WTC11 (cell line): ENCODE data around the gene NFS1. TPM values are rescaled to one million over a fixed set of nuclear protein-coding genes. Genes with fewer than 3 reads are reported as not detected.

ENCODE experiments used
- ATAC-seq: fragments of 200-7000 bp; cut with Tn5 transposase; 2 replicates; pipeline ENCODE4 v1.10.0; 2021; ENCODE audit warnings: mild to moderate bottlenecking, moderate library complexity
- CTCF ChIA-PET: fragments of 300-600 bp; sonication (Branson Sonifier 250); formaldehyde crosslinking; loops from one replicate; lab custom pipeline; 2021; ENCODE audit warnings: antibody characterized with exemption; lab: Charles Lee
- POLR2A ChIA-PET: fragments of 350-600 bp; sonication (Branson Sonifier 250); formaldehyde crosslinking; loops from one replicate; lab custom pipeline; 2021; ENCODE audit warnings: antibody characterized with exemption; lab: Charles Lee
- DNase-seq: peaks from one replicate; pipeline ENCODE4 v3.0.0; 2021; ENCODE audit warnings: low spot score
- H3K27ac Mint-ChIP-seq: 2 replicates; pipeline ENCODE4 v1.8.0; 2021; ENCODE audit warnings: mixed read lengths
- H3K27me3 Mint-ChIP-seq: 2 replicates; pipeline ENCODE4 v1.8.0; 2021; ENCODE audit warnings: low read depth, mild to moderate bottlenecking, moderate library complexity, mixed read lengths
- H3K36me3 Mint-ChIP-seq: 2 replicates; pipeline ENCODE4 v1.8.0; 2021; ENCODE audit warnings: mixed read lengths
- H3K4me1 Mint-ChIP-seq: 2 replicates; pipeline ENCODE4 v1.8.0; 2022; ENCODE audit warnings: mixed read lengths
- H3K4me3 Mint-ChIP-seq: 2 replicates; pipeline ENCODE4 v1.8.0; 2021; ENCODE audit warnings: mild to moderate bottlenecking, moderate library complexity, mixed read lengths
- H3K9me3 Mint-ChIP-seq: 2 replicates; pipeline ENCODE4 v1.8.0; 2021; ENCODE audit warnings: mixed read lengths
- JAZF1 ChIP-seq: fragments of 250-450 bp; sonication (Bioruptor Pico); IDR thresholded peaks from 2 replicates; pipeline ENCODE4 v1.9.0; 2021; ENCODE audit warnings: moderate library complexity, mild to moderate bottlenecking, inconsistent platforms
- JUN ChIP-seq: sonication (generic); formaldehyde crosslinking; IDR thresholded peaks from 2 replicates; pipeline ENCODE4 v1.8.0; 2023; ENCODE audit warnings: mild to moderate bottlenecking, missing genetic modification reagents
- NFYB ChIP-seq: sonication (generic); formaldehyde crosslinking; conservative IDR thresholded peaks from 2 replicates; pipeline ENCODE4 v1.8.0; 2022; ENCODE audit warnings: low read depth, missing genetic modification reagents
- NR1H2 ChIP-seq: sonication (generic); formaldehyde crosslinking; IDR thresholded peaks from 2 replicates; pipeline ENCODE4 v1.9.0; 2021; ENCODE audit warnings: mild to moderate bottlenecking, moderate library complexity, missing genetic modification reagents
- NR3C1 ChIP-seq: sonication (generic); formaldehyde crosslinking; conservative IDR thresholded peaks from 2 replicates; pipeline ENCODE4 v1.8.1; 2023; ENCODE audit warnings: low read depth, mild to moderate bottlenecking, missing genetic modification reagents
- PRRX2 ChIP-seq: fragments of 250-450 bp; sonication (Bioruptor Pico); IDR thresholded peaks from 2 replicates; pipeline ENCODE4 v1.8.0; 2021; ENCODE audit warnings: mild to moderate bottlenecking
- TCF7 ChIP-seq: sonication (generic); formaldehyde crosslinking; IDR thresholded peaks from 2 replicates; pipeline ENCODE4 v1.8.0; 2022; ENCODE audit warnings: mild to moderate bottlenecking, low read depth, missing genetic modification reagents, moderate library complexity
- TEAD1 ChIP-seq: sonication (generic); formaldehyde crosslinking; IDR thresholded peaks from 2 replicates; pipeline ENCODE4 v1.8.0; 2022; ENCODE audit warnings: mild to moderate bottlenecking, missing genetic modification reagents
- ZNF138 ChIP-seq: sonication (generic); formaldehyde crosslinking; conservative IDR thresholded peaks from 2 replicates; pipeline ENCODE4 v1.8.1; 2022; ENCODE audit warnings: mild to moderate bottlenecking, moderate library complexity, missing genetic modification reagents
- ZNF232 ChIP-seq: sonication (generic); formaldehyde crosslinking; IDR thresholded peaks from 2 replicates; pipeline ENCODE4 v1.8.0; 2022; ENCODE audit warnings: mild to moderate bottlenecking, missing genetic modification reagents
- ZNF671 ChIP-seq: fragments of 250-450 bp; sonication (Bioruptor Pico); IDR thresholded peaks from 2 replicates; pipeline ENCODE4 v1.8.0; 2021; ENCODE audit warnings: mild to moderate bottlenecking
- total RNA-seq: library from RNA; stranded (reverse); gene quantifications from 3 replicates; pipeline ENCODE4 v1.2.3, GENCODE V29; 2021
- TF ChIP-seq, protein P1 (sequence below): sonication (generic); formaldehyde crosslinking; IDR thresholded peaks from 2 replicates; pipeline ENCODE4 v1.8.0; 2023; ENCODE audit warnings: missing genetic modification reagents
- TF ChIP-seq, protein P2 (sequence below): sonication (generic); formaldehyde crosslinking; IDR thresholded peaks from 2 replicates; pipeline ENCODE4 v1.8.0; 2022; ENCODE audit warnings: missing genetic modification reagents
- TF ChIP-seq, protein P3 (sequence below): sonication (generic); formaldehyde crosslinking; IDR thresholded peaks from 2 replicates; pipeline ENCODE4 v1.8.1; 2023; ENCODE audit warnings: mild to moderate bottlenecking, moderate library complexity, missing genetic modification reagents
- TF ChIP-seq, protein P4 (sequence below): sonication (generic); formaldehyde crosslinking; IDR thresholded peaks from 2 replicates; pipeline ENCODE4 v1.8.1; 2022; ENCODE audit warnings: mild to moderate bottlenecking, moderate library complexity, missing genetic modification reagents
- TF ChIP-seq, protein P5 (sequence below): sonication (generic); formaldehyde crosslinking; IDR thresholded peaks from 2 replicates; pipeline ENCODE4 v1.8.0; 2023; ENCODE audit warnings: missing genetic modification reagents, mild to moderate bottlenecking, borderline replicate concordance
- TF ChIP-seq, protein P6 (sequence below): sonication (generic); formaldehyde crosslinking; IDR thresholded peaks from 2 replicates; pipeline ENCODE4 v1.8.0; 2022; ENCODE audit warnings: mild to moderate bottlenecking, missing genetic modification reagents
- TF ChIP-seq, protein P7 (sequence below): fragments of 250-450 bp; sonication (Bioruptor Pico); IDR thresholded peaks from 2 replicates; pipeline ENCODE4 v1.9.0; 2021; ENCODE audit warnings: mild to moderate bottlenecking

NFS1 gene
- total RNA-seq, 1 experiment from 2014 or later, result 36.1 TPM

DNA sequence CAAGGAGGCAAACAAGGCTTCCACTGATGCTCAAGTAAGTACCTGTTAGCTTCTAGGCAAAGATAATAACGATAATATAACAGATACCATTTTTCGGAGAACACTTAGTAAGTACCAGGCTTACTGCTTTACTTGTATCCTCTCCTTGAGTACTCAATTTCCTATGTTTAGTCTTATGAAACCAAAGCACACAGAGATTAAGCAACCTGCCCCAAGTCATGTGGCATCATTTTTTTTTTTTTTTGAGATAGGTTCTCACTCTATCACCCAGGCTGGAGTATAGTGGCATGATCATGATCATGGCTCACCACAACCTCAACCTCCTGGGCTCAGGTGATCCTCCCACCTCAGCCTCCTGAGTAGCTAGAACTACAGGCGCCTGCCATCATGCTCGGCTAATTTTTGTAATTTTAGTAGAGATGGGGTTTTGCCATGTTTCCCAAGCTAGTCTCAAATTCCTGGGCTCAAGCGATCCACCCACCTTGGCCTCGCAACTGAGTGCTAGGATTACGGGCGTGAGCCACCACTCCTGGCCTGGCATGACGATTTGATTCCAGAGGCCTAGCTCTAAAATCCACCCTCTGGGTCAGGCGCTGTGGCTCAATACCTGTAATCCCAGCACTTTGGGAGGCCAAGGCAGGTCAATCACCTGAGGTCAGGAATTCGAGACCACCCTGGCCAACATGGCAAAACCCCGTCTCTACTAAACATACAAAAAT is 69.6 kb downstream of the NFS1 start:
- ChIA-PET CTCF (interaction anchor here (1.2 kb wide), 1 partner anchor 11 kb away, joined by 8 read pairs; no protein-coding TSS in a partner anchor), POLR2A (no interaction called here)
- no peak for ATAC-seq
- Mint-ChIP-seq H3K4me1 (no peaks in the 10 kb centered on the region), H3K27me3 (no peaks in the 10 kb centered on the region), H3K27ac (no peak overlapping the region), H3K4me3 (no peak overlapping the region), H3K36me3 (peaks cover 65% of the 10 kb centered on the region), H3K9me3 (peaks cover 4% of the 10 kb centered on the region; the same call in 1 of the 2 replicates)
- no peak for DNase-seq
- TF ChIP-seq NFYB (CRISPR knock-in tag), result no peak
- TF ChIP-seq, protein P1, sequence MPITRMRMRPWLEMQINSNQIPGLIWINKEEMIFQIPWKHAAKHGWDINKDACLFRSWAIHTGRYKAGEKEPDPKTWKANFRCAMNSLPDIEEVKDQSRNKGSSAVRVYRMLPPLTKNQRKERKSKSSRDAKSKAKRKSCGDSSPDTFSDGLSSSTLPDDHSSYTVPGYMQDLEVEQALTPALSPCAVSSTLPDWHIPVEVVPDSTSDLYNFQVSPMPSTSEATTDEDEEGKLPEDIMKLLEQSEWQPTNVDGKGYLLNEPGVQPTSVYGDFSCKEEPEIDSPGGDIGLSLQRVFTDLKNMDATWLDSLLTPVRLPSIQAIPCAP (CRISPR knock-in tag), result no peak
- TF ChIP-seq, protein P2, sequence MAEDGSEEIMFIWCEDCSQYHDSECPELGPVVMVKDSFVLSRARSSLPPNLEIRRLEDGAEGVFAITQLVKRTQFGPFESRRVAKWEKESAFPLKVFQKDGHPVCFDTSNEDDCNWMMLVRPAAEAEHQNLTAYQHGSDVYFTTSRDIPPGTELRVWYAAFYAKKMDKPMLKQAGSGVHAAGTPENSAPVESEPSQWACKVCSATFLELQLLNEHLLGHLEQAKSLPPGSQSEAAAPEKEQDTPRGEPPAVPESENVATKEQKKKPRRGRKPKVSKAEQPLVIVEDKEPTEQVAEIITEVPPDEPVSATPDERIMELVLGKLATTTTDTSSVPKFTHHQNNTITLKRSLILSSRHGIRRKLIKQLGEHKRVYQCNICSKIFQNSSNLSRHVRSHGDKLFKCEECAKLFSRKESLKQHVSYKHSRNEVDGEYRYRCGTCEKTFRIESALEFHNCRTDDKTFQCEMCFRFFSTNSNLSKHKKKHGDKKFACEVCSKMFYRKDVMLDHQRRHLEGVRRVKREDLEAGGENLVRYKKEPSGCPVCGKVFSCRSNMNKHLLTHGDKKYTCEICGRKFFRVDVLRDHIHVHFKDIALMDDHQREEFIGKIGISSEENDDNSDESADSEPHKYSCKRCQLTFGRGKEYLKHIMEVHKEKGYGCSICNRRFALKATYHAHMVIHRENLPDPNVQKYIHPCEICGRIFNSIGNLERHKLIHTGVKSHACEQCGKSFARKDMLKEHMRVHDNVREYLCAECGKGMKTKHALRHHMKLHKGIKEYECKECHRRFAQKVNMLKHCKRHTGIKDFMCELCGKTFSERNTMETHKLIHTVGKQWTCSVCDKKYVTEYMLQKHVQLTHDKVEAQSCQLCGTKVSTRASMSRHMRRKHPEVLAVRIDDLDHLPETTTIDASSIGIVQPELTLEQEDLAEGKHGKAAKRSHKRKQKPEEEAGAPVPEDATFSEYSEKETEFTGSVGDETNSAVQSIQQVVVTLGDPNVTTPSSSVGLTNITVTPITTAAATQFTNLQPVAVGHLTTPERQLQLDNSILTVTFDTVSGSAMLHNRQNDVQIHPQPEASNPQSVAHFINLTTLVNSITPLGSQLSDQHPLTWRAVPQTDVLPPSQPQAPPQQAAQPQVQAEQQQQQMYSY (CRISPR knock-in tag), result no peak
- TF ChIP-seq, protein P3, sequence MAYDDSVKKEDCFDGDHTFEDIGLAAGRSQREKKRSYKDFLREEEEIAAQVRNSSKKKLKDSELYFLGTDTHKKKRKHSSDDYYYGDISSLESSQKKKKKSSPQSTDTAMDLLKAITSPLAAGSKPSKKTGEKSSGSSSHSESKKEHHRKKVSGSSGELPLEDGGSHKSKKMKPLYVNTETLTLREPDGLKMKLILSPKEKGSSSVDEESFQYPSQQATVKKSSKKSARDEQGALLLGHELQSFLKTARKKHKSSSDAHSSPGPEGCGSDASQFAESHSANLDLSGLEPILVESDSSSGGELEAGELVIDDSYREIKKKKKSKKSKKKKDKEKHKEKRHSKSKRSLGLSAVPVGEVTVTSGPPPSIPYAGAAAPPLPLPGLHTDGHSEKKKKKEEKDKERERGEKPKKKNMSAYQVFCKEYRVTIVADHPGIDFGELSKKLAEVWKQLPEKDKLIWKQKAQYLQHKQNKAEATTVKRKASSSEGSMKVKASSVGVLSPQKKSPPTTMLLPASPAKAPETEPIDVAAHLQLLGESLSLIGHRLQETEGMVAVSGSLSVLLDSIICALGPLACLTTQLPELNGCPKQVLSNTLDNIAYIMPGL (CRISPR knock-in tag), result no peak
- TF ChIP-seq JUN (CRISPR knock-in tag), result no peak
- TF ChIP-seq PRRX2 (CRISPR knock-in tag), result no peak
- TF ChIP-seq JAZF1 (CRISPR knock-in tag), result no peak
- TF ChIP-seq TEAD1 (CRISPR knock-in tag), result no peak
- no peak for TF ChIP-seq TCF7 (CRISPR knock-in tag)
- TF ChIP-seq, protein P4, sequence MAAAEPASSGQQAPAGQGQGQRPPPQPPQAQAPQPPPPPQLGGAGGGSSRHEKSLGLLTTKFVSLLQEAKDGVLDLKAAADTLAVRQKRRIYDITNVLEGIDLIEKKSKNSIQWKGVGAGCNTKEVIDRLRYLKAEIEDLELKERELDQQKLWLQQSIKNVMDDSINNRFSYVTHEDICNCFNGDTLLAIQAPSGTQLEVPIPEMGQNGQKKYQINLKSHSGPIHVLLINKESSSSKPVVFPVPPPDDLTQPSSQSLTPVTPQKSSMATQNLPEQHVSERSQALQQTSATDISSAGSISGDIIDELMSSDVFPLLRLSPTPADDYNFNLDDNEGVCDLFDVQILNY (CRISPR knock-in tag), result no peak
- TF ChIP-seq NR1H2 (CRISPR knock-in tag), result no peak
- TF ChIP-seq, protein P5, sequence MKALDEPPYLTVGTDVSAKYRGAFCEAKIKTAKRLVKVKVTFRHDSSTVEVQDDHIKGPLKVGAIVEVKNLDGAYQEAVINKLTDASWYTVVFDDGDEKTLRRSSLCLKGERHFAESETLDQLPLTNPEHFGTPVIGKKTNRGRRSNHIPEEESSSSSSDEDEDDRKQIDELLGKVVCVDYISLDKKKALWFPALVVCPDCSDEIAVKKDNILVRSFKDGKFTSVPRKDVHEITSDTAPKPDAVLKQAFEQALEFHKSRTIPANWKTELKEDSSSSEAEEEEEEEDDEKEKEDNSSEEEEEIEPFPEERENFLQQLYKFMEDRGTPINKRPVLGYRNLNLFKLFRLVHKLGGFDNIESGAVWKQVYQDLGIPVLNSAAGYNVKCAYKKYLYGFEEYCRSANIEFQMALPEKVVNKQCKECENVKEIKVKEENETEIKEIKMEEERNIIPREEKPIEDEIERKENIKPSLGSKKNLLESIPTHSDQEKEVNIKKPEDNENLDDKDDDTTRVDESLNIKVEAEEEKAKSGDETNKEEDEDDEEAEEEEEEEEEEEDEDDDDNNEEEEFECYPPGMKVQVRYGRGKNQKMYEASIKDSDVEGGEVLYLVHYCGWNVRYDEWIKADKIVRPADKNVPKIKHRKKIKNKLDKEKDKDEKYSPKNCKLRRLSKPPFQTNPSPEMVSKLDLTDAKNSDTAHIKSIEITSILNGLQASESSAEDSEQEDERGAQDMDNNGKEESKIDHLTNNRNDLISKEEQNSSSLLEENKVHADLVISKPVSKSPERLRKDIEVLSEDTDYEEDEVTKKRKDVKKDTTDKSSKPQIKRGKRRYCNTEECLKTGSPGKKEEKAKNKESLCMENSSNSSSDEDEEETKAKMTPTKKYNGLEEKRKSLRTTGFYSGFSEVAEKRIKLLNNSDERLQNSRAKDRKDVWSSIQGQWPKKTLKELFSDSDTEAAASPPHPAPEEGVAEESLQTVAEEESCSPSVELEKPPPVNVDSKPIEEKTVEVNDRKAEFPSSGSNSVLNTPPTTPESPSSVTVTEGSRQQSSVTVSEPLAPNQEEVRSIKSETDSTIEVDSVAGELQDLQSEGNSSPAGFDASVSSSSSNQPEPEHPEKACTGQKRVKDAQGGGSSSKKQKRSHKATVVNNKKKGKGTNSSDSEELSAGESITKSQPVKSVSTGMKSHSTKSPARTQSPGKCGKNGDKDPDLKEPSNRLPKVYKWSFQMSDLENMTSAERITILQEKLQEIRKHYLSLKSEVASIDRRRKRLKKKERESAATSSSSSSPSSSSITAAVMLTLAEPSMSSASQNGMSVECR (CRISPR knock-in tag), result no peak
- TF ChIP-seq, protein P6, sequence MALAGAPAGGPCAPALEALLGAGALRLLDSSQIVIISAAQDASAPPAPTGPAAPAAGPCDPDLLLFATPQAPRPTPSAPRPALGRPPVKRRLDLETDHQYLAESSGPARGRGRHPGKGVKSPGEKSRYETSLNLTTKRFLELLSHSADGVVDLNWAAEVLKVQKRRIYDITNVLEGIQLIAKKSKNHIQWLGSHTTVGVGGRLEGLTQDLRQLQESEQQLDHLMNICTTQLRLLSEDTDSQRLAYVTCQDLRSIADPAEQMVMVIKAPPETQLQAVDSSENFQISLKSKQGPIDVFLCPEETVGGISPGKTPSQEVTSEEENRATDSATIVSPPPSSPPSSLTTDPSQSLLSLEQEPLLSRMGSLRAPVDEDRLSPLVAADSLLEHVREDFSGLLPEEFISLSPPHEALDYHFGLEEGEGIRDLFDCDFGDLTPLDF (CRISPR knock-in tag), result no peak
- no peak for TF ChIP-seq ZNF671 (CRISPR knock-in tag)
- no peak for TF ChIP-seq NR3C1 (CRISPR knock-in tag)
- TF ChIP-seq ZNF138 (CRISPR knock-in tag), result no peak
- no peak for TF ChIP-seq ZNF232 (CRISPR knock-in tag)
- TF ChIP-seq, protein P7, sequence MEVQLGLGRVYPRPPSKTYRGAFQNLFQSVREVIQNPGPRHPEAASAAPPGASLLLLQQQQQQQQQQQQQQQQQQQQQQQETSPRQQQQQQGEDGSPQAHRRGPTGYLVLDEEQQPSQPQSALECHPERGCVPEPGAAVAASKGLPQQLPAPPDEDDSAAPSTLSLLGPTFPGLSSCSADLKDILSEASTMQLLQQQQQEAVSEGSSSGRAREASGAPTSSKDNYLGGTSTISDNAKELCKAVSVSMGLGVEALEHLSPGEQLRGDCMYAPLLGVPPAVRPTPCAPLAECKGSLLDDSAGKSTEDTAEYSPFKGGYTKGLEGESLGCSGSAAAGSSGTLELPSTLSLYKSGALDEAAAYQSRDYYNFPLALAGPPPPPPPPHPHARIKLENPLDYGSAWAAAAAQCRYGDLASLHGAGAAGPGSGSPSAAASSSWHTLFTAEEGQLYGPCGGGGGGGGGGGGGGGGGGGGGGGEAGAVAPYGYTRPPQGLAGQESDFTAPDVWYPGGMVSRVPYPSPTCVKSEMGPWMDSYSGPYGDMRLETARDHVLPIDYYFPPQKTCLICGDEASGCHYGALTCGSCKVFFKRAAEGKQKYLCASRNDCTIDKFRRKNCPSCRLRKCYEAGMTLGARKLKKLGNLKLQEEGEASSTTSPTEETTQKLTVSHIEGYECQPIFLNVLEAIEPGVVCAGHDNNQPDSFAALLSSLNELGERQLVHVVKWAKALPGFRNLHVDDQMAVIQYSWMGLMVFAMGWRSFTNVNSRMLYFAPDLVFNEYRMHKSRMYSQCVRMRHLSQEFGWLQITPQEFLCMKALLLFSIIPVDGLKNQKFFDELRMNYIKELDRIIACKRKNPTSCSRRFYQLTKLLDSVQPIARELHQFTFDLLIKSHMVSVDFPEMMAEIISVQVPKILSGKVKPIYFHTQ (CRISPR knock-in tag), result no peak
